GM12873 (cell line): ENCODE results near the gene PDGFB.

Experiments
- CTCF ChIP-seq: IDR thresholded peaks from 2 replicates; pipeline ENCODE4 v1.5.1; 2012; ENCODE audit warnings: low read depth, mild to moderate bottlenecking, moderate library complexity, low read length, control low read depth; ENCODE audit not compliant: insufficient read depth; ENCODE audit errors: missing control alignments

The PDGFB gene

GRCh38 chr22:39212721-39213376 is 31.9 kb downstream of the PDGFB start:
- no peak for TF ChIP-seq CTCF

GRCh38 chr22:39209756-39210155 is 35.0 kb downstream of the PDGFB start:
- no peak for TF ChIP-seq CTCF

- TF ChIP-seq CTCF = no peak
Measured at GRCh38 chr22:39208013-39208680, 36.6 kb downstream of the PDGFB start.

- TF ChIP-seq CTCF = no peak
Measured at GRCh38 chr22:39207141-39208012, 37.4 kb downstream of the PDGFB start.

- TF ChIP-seq CTCF = no peak
Measured at GRCh38 chr22:39206491-39206890, 38.3 kb downstream of the PDGFB start.

- no peak for TF ChIP-seq CTCF
Measured at GRCh38 chr22:39205344-39206021, 39.3 kb downstream of the PDGFB start.

GRCh38 chr22:39204216-39204615 is 40.6 kb downstream of the PDGFB start:
- TF ChIP-seq CTCF = no peak
